ENCODE results near the gene UNC5A.

DNA sequence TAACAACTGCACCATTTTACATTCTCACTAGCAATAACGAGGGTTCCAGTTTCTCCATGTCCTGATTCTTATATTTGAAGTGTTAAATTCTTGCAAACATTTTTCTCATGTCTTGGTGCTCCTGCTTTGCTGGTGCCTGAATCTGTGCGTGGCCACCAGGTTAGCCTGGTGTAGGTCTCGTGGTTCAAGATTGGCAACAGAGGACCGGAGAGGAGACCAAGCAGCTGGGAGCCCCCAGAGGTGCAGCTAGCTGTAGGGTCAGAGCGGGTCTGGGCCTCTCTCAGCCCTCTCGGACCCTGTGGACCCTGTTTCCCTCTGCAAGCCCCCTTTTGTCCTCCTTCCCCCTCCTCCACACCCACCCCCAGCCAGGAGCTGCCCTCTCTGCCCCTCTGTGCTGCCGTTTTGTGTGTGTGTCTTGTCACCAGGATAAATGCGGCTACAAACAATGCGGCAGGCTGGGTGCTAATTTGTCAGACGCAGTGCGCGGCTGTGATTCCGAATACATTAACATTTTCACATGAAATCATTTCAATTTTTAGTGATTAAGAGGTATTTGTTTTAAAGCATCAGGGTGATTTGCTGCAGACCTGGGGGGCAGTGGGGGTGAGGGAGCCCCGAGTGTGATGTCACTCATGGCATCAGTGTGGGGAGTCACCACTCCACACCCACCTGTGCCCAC is 17.5 kb downstream of the UNC5A start:
- TF ChIP-seq POLR2AphosphoS5 (IDR thresholded peaks at IDR 0.05; ENCODE audit: insufficient read depth in 1 of 2, low read depth in 1 of 2), result no peak
- TF ChIP-seq, protein P1, sequence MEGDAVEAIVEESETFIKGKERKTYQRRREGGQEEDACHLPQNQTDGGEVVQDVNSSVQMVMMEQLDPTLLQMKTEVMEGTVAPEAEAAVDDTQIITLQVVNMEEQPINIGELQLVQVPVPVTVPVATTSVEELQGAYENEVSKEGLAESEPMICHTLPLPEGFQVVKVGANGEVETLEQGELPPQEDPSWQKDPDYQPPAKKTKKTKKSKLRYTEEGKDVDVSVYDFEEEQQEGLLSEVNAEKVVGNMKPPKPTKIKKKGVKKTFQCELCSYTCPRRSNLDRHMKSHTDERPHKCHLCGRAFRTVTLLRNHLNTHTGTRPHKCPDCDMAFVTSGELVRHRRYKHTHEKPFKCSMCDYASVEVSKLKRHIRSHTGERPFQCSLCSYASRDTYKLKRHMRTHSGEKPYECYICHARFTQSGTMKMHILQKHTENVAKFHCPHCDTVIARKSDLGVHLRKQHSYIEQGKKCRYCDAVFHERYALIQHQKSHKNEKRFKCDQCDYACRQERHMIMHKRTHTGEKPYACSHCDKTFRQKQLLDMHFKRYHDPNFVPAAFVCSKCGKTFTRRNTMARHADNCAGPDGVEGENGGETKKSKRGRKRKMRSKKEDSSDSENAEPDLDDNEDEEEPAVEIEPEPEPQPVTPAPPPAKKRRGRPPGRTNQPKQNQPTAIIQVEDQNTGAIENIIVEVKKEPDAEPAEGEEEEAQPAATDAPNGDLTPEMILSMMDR (IDR thresholded peaks at IDR 0.05), result no peak
